NK-92 treated with Interleukin-12 subunit alpha and Interleukin-12 subunit beta, amount 100 ng/mL, for 24 hours (cell line): ENCODE data around the gene TOX2.

Experiments used
- DNase-seq: peaks from one replicate; lab custom pipeline; 2025; lab: John Stamatoyannopoulos, UW

Gene TOX2

GRCh38 chr20:44019638-44020335 lies 105.1 kb downstream of the TOX2 start:
- peak; percentile 60 for DNase-seq

GRCh38 chr20:44020406-44021148 lies 105.9 kb downstream of the TOX2 start:
- no peak for DNase-seq

GRCh38 chr20:44021186-44021585 lies 106.5 kb downstream of the TOX2 start:
- DNase-seq, result no peak

- DNase-seq, result no peak
Observed at GRCh38 chr20:44021900-44022299, 107.2 kb downstream of the TOX2 start.

- DNase-seq, result no peak
Observed at GRCh38 chr20:44022464-44022863, 107.8 kb downstream of the TOX2 start.

GRCh38 chr20:44023515-44024371 lies 109.1 kb downstream of the TOX2 start:
- no peak for DNase-seq

GRCh38 chr20:44024820-44025580 lies 110.3 kb downstream of the TOX2 start:
- no peak for DNase-seq

- DNase-seq, result no peak
Observed at GRCh38 chr20:44025756-44026155, 111.1 kb downstream of the TOX2 start.

GRCh38 chr20:44026647-44027342 lies 112.1 kb downstream of the TOX2 start:
- no peak for DNase-seq

GRCh38 chr20:44027343-44028002 lies 112.8 kb downstream of the TOX2 start:
- DNase-seq, result no peak

GRCh38 chr20:44028003-44028730 lies 113.5 kb downstream of the TOX2 start:
- no peak for DNase-seq

- DNase-seq, result peak; percentile 66
Observed at GRCh38 chr20:44028868-44029847, 114.5 kb downstream of the TOX2 start.

GRCh38 chr20:44029848-44030230 lies 115.2 kb downstream of the TOX2 start:
- no peak for DNase-seq

- DNase-seq, result no peak
Observed at GRCh38 chr20:44030394-44030793, 115.7 kb downstream of the TOX2 start.

- no peak for DNase-seq
Observed at GRCh38 chr20:44031001-44031574, 116.4 kb downstream of the TOX2 start.

- no peak for DNase-seq
Observed at GRCh38 chr20:44031781-44032582, 117.3 kb downstream of the TOX2 start.

- no peak for DNase-seq
Observed at GRCh38 chr20:44032583-44033331, 118.1 kb downstream of the TOX2 start.
